Activated CD8-positive, alpha-beta T cell treated with anti-CD3 and anti-CD28 coated beads for 36 hours (primary cell): Measurements from ENCODE around the gene NECTIN1. TPM values are rescaled to one million over a fixed set of nuclear protein-coding genes. Genes with fewer than 3 reads are reported as not detected.

Experiments
- ATAC-seq: fragments of 200-7000 bp; cut with Tn5 transposase; one replicate; pipeline ENCODE4 v1.10.0; 2021; ENCODE audit warnings: mild to moderate bottlenecking, moderate library complexity
- CTCF ChIA-PET: fragments of 350-600 bp; sonication (Branson Sonifier 250); formaldehyde crosslinking; loops from one replicate; lab custom pipeline; 2021; ENCODE audit warnings: antibody characterized with exemption; lab: Charles Lee
- POLR2A ChIA-PET: fragments of 350-600 bp; sonication (Branson Sonifier 250); formaldehyde crosslinking; loops from one replicate; lab custom pipeline; 2021; ENCODE audit warnings: antibody characterized with exemption; lab: Charles Lee
- DNase-seq: peaks from one replicate; pipeline ENCODE4 v3.0.0-alpha.2; 2020
- H3K27ac Mint-ChIP-seq: one replicate; pipeline ENCODE4 v1.8.0; 2021; ENCODE audit warnings: mild to moderate bottlenecking, mixed read lengths
- H3K27me3 Mint-ChIP-seq: one replicate; pipeline ENCODE4 v1.8.0; 2021; ENCODE audit warnings: mixed read lengths
- H3K36me3 Mint-ChIP-seq: one replicate; pipeline ENCODE4 v1.8.0; 2021; ENCODE audit warnings: low read depth, mixed read lengths
- H3K4me1 Mint-ChIP-seq: one replicate; pipeline ENCODE4 v1.8.0; 2021; ENCODE audit warnings: low read depth, mixed read lengths
- H3K4me3 Mint-ChIP-seq: one replicate; pipeline ENCODE4 v1.8.0; 2021; ENCODE audit warnings: mild to moderate bottlenecking, moderate library complexity, mixed read lengths
- H3K9me3 Mint-ChIP-seq: one replicate; pipeline ENCODE4 v1.8.0; 2021; ENCODE audit warnings: mixed read lengths
- intact Hi-C: fragments of 100-400 bp; cut with micrococcal nuclease; formaldehyde crosslinking; loops from one replicate; pipeline ENCODE4 v1.10.0; 2022
- total RNA-seq, 2 experiments: library from RNA; stranded (reverse); gene quantifications; one replicate each; pipeline ENCODE4 v1.2.3, GENCODE V29; 2021
- TF ChIP-seq, protein P1 (sequence below): fragments of 200-600 bp; IDR thresholded peaks from one replicate; pipeline ENCODE4 v1.8.0; 2022; ENCODE audit warnings: antibody characterized with exemption, mild to moderate bottlenecking

NECTIN1 gene
- total RNA-seq, 2 experiments from 2014 or later: 2.6 to 3.8 TPM

DNA sequence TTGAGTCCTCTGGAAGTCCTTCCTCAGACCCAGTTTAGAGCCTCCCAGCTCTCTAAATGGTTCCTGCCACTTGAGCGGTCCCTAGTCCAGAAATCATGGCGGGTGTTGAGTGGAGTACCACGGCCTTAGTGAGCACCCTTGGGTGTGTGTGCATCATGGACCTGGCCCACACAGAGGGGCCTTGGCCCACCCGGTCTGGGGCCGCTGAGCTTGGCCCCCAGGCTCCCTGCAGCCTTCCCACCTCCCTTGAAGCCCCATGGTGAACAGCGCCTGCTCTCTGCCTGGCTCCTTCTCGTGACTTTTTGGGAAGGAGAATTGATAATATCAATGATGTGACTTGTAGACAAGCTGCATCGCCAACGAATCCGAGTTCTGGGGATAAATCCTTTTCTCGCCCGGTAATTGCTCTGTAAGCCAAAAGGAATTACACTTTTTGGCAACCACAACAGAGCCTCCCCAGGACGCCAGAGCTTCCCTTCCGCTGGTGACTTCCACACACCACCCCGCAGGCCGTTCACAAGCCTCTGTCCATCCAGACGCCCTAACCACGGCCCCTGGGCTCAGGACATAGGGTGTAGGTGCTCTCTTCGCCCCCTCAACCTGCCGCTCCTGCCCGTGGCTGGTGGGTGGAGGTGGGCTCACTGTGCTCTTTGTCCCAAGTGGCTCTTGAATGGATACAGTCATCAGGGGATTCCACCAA lies 93.8 kb downstream of the NECTIN1 start:
- intact Hi-C loops: no loop called here
- CTCF ChIA-PET: no interaction called here
- no peak for DNase-seq

GRCh38 chr11:119634301-119634700 lies 94.7 kb downstream of the NECTIN1 start:
- Mint-ChIP-seq H3K9me3 (no peaks in the 10 kb centered on the region), H3K36me3 (no peaks in the 10 kb centered on the region), H3K27ac (no peak overlapping the region), H3K4me1 (no peaks in the 10 kb centered on the region), H3K4me3 (no peak overlapping the region), H3K27me3 (no peaks in the 10 kb centered on the region)
- no peak for ATAC-seq
- TF ChIP-seq, protein P1, sequence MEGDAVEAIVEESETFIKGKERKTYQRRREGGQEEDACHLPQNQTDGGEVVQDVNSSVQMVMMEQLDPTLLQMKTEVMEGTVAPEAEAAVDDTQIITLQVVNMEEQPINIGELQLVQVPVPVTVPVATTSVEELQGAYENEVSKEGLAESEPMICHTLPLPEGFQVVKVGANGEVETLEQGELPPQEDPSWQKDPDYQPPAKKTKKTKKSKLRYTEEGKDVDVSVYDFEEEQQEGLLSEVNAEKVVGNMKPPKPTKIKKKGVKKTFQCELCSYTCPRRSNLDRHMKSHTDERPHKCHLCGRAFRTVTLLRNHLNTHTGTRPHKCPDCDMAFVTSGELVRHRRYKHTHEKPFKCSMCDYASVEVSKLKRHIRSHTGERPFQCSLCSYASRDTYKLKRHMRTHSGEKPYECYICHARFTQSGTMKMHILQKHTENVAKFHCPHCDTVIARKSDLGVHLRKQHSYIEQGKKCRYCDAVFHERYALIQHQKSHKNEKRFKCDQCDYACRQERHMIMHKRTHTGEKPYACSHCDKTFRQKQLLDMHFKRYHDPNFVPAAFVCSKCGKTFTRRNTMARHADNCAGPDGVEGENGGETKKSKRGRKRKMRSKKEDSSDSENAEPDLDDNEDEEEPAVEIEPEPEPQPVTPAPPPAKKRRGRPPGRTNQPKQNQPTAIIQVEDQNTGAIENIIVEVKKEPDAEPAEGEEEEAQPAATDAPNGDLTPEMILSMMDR: no peak
- intact Hi-C loops: no loop called here
- ChIA-PET CTCF (no interaction called here), POLR2A (no interaction called here)
- no peak for DNase-seq

More for the DNA sequence above, 93.8 kb downstream of the NECTIN1 start:
- Mint-ChIP-seq H3K4me3 (no peak overlapping the region), H3K27ac (no peak overlapping the region), H3K27me3 (no peaks in the 10 kb centered on the region), H3K4me1 (no peaks in the 10 kb centered on the region), H3K9me3 (no peaks in the 10 kb centered on the region), H3K36me3 (no peaks in the 10 kb centered on the region)
- ATAC-seq: no peak
- POLR2A ChIA-PET: no interaction called here
- TF ChIP-seq, protein P1: no peak

- Mint-ChIP-seq H3K27me3 (peaks cover 4% of the 10 kb centered on the region), H3K4me3 (no peak overlapping the region), H3K27ac (no peak overlapping the region), H3K9me3 (no peaks in the 10 kb centered on the region), H3K4me1 (no peaks in the 10 kb centered on the region), H3K36me3 (no peaks in the 10 kb centered on the region)
- ChIA-PET CTCF (interaction anchor here (0.9 to 3.1 kb wide), 3 partner anchors 11 to 479 kb away, joined by 3 to 10 read pairs (median 3); no protein-coding TSS in a partner anchor), POLR2A (no interaction called here)
- ATAC-seq (no peak), DNase-seq (no peak)
- intact Hi-C loops: no loop called here
- TF ChIP-seq, protein P1: no peak
These were observed 99.0 kb downstream of the NECTIN1 start for GRCh38 chr11:119629834-119630624.

DNA sequence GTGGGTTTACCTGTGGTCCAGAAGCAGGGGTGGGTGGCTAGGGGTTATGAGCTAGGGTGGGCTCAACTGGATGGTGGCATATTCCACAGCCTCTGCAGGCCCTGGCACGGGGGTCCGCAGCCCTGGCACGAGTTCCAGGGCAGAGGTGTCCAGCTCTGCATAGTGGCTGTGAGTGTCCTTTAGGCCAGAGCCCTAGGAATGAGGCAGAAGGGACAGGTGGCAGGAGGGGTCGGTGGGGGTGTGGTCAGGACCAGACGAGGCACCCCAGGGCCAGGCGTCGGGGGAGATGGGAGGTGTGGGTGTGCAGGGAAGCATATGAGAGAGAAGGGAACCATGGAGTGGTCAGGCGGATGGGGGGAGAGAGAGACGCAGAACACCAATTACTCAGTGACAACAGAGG lies 99.9 kb downstream of the NECTIN1 start:
- H3K4me3 Mint-ChIP-seq: no peak overlapping the region

More for the DNA sequence above, 99.9 kb downstream of the NECTIN1 start:
- DNase-seq (no peak), ATAC-seq (no peak)
- ChIA-PET CTCF (interaction anchor here (0.9 to 3.1 kb wide), 2 partner anchors 12 to 479 kb away, joined by 3 to 10 read pairs; no protein-coding TSS in a partner anchor), POLR2A (no interaction called here)
- Mint-ChIP-seq H3K27ac (no peak overlapping the region), H3K4me1 (no peaks in the 10 kb centered on the region), H3K36me3 (no peaks in the 10 kb centered on the region), H3K9me3 (no peaks in the 10 kb centered on the region), H3K27me3 (peaks cover 4% of the 10 kb centered on the region)
- TF ChIP-seq, protein P1: no peak
- intact Hi-C loops: no loop called here
